ENCODE measurements around the gene TCEA3.

GRCh38 chr1:23405946-23406345 lies 18.6 kb downstream of the TCEA3 start:
- no peak for TF ChIP-seq CTCF (IDR thresholded peaks at IDR 0.05)
- no peak for TF ChIP-seq POLR2AphosphoS5 (IDR thresholded peaks at IDR 0.05)

All from gastroesophageal sphincter (tissue), 3 donors.